K562 (cell line): Measurements from ENCODE around the gene TRMT112. TPM values are rescaled to one million over a fixed set of nuclear protein-coding genes. Genes with fewer than 3 reads are reported as not detected.

Experiments used
- CHCHD3 ChIP-seq: fragments of 250-450 bp; sonication (Bioruptor Pico); IDR thresholded peaks from 2 replicates; pipeline ENCODE4 v2.1.2; 2022; ENCODE audit warnings: mild to moderate bottlenecking
- CHD1 ChIP-seq: fragments of 200-600 bp; sonication (generic); IDR thresholded peaks from one replicate; pipeline ENCODE4 v1.6.1; 2012; ENCODE audit warnings: mild to moderate bottlenecking, moderate library complexity, low read length, inconsistent platforms
- CUX1 ChIP-seq: fragments of 200-800 bp; sonication (Bioruptor generic); IDR thresholded peaks from 2 replicates; pipeline ENCODE4 v1.6.1; 2016; ENCODE audit warnings: missing genetic modification characterization, missing compliant biosample characterization
- EWSR1 ChIP-seq: fragments of 450-650 bp; IDR thresholded peaks from 2 replicates; pipeline ENCODE4 v1.6.1; 2018; ENCODE audit warnings: borderline replicate concordance, mild to moderate bottlenecking, low read depth, moderate library complexity; ENCODE audit not compliant: partially characterized antibody
- FIP1L1 ChIP-seq: fragments of 200-400 bp; formaldehyde crosslinking; IDR thresholded peaks from 2 replicates; pipeline ENCODE4 v1.6.1; 2018; ENCODE audit warnings: mild to moderate bottlenecking, low read depth, low read length; ENCODE audit not compliant: poor library complexity, severe bottlenecking
- NFXL1 ChIP-seq: fragments of 450-650 bp; formaldehyde crosslinking; IDR thresholded peaks from 2 replicates; pipeline ENCODE4 v1.4.0; 2021; ENCODE audit warnings: mild to moderate bottlenecking
- NR2C2 ChIP-seq, 2 experiments: fragments of 200-800 bp in 1 of 2; sonication (Bioruptor generic) in 1 of 2; sonication (generic) in 1 of 2; formaldehyde crosslinking in 1 of 2; IDR thresholded peaks; 2 replicates each; pipeline versions ENCODE4 v1.6.1 to v1.8.0; 2016 to 2022; ENCODE audit warnings: mild to moderate bottlenecking in 1 of 2, missing compliant biosample characterization in 1 of 2, missing genetic modification characterization in 1 of 2, missing genetic modification reagents in 1 of 2
- PCBP1 ChIP-seq: fragments of 200-400 bp; formaldehyde crosslinking; IDR thresholded peaks from 2 replicates; pipeline ENCODE4 v1.6.1; 2018; ENCODE audit warnings: mild to moderate bottlenecking, low read depth, low read length; ENCODE audit not compliant: poor library complexity, severe bottlenecking
- SMARCB1 ChIP-seq: IDR thresholded peaks from 2 replicates; pipeline ENCODE4 v1.6.1; 2011; ENCODE audit warnings: improper control_type of control experiment, low read depth; ENCODE audit not compliant: insufficient read length
- ZBTB11 ChIP-seq, 3 experiments: fragments of 200-800 bp in 1 of 3; fragments of 250-450 bp in 1 of 3; fragments of 450-650 bp in 1 of 3; sonication (Bioruptor Pico) in 1 of 3; sonication (Bioruptor generic) in 1 of 3; formaldehyde crosslinking in 1 of 3; IDR thresholded peaks; 2 replicates each; pipeline versions ENCODE4 v1.6.1 to v1.8.0; 2016 to 2022; ENCODE audit warnings: mild to moderate bottlenecking in 2 of 3, missing genetic modification characterization in 2 of 3, missing compliant biosample characterization in 1 of 3, moderate library complexity in 1 of 3
- ZEB2 ChIP-seq: fragments of 450-650 bp; IDR thresholded peaks from 2 replicates; pipeline ENCODE4 v1.6.1; 2016
- ZNF41 ChIP-seq: fragments of 250-450 bp; sonication (Bioruptor Pico); conservative IDR thresholded peaks from 2 replicates; pipeline ENCODE4 v1.4.0; 2020; ENCODE audit warnings: mild to moderate bottlenecking
- polyA plus RNA-seq, 8 experiments: library from polyadenylated mRNA; depleted of rRNA in 4 of 8; stranded (reverse) in 5 of 8; unstranded in 3 of 8; fragments of >200 nt; fragmentation: Nextera tagmentation in 2 of 8; fragmentation: Illumina TruSeq in 1 of 8; extraction: Ambion mirVana in 2 of 8; extraction: Trizol in 1 of 8; gene quantifications; 2 replicates each; pipeline versions ENCODE4 v1.2.1 to v1.2.3, GENCODE V29; 2011 to 2014; ENCODE audit warnings: inconsistent platforms in 1 of 8, missing spikeins in 1 of 8
- total RNA-seq, 7 experiments: library from RNA; depleted of rRNA in 6 of 7; stranded (reverse); fragments of >200 nt in 6 of 7; fragmentation: Illumina TruSeq in 2 of 7; extraction: Trizol in 2 of 7; gene quantifications; 2 replicates each; pipeline versions ENCODE4 v1.2.1 to v1.2.3, GENCODE V29; 2011 to 2021; ENCODE audit warnings: low replicate concordance in 1 of 7
- TF ChIP-seq, protein P1 (sequence below): sonication (generic); formaldehyde crosslinking; IDR thresholded peaks from 2 replicates; pipeline ENCODE4 v1.8.0; 2022; ENCODE audit warnings: missing genetic modification reagents, mild to moderate bottlenecking, moderate library complexity, borderline replicate concordance
- TF ChIP-seq, protein P2 (sequence below): fragments of 250-450 bp; sonication (Bioruptor Pico); IDR thresholded peaks from 2 replicates; pipeline ENCODE4 v1.8.0; 2021; ENCODE audit warnings: moderate library complexity, mild to moderate bottlenecking, inconsistent platforms
- TF ChIP-seq, protein P3 (sequence below): fragments of 450-650 bp; IDR thresholded peaks from 2 replicates; pipeline ENCODE4 v1.6.1; 2016; ENCODE audit warnings: low read depth, mild to moderate bottlenecking, moderate library complexity

The TRMT112 gene
- total and polyA plus RNA-seq, 9 of the 15 experiments (the other 6 are each of a cell fraction or from before 2014, with no cell fraction given), result 162 to 444 (median 300) TPM

DNA sequence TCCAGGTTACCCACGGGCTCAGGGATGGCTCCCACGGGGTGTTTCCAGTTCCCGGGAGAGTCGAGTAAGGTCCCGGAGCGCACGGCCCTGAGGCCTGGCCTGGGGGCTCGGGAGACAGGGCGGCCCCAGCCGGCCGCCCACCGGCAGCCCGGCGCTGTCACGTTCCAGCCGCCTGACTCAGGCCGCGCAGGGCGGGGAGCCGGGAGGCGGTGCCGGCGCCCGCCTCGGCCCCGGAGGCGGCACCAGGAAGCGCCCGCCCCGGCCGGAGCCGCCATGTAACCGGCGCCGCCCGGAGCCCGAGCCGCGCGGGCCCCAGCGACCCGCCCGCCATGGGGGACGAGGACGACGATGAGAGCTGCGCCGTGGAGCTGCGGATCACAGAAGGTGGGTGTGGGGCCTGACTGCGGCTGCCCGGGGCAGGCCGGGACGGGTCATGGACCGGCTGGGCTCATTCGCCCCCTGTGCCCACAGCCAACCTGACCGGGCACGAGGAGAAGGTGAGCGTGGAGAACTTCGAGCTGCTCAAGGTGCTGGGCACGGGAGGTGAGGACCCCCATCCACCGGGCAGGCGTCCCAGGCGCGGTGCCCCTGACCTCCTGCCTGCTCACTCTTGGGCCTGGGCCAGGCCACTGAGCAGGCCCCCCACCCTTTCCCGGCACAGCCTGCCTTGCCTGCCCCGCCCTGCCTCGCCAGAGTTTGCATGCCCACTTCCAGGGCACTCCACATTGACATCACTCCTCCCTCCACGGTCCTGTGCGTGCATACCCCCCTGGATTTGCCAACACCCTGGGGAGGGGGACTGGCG, 41.8 kb upstream of the TRMT112 start, which contains the start of gene RPS6KA4 (continued):
- TF ChIP-seq, protein P1, sequence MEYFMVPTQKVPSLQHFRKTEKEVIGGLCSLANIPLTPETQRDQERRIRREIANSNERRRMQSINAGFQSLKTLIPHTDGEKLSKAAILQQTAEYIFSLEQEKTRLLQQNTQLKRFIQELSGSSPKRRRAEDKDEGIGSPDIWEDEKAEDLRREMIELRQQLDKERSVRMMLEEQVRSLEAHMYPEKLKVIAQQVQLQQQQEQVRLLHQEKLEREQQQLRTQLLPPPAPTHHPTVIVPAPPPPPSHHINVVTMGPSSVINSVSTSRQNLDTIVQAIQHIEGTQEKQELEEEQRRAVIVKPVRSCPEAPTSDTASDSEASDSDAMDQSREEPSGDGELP, result peak; percentile 38; the same call in 1 of the 2 replicates
- TF ChIP-seq CUX1 (CRISPR knock-in tag) (no peak), ZBTB11 (CRISPR knock-in tag; IDR thresholded peaks at IDR 0.05) (peak in 1 of 3 experiments; percentile 48; a peak in 1 of 6 replicates), ZNF41 (no peak), CHCHD3 (CRISPR knock-in tag) (no peak), NFXL1 (no peak), NR2C2 (CRISPR knock-in tag; IDR thresholded peaks at IDR 0.05) (no peak), NR2C2 (tag; IDR thresholded peaks at IDR 0.05) (0 out of 2 replicates have a peak, but pooled peaks have one; percentile 35), FIP1L1 (peak; percentile 5), EWSR1 (no peak), ZEB2 (no peak), CHD1 (no peak), SMARCB1 (no peak), PCBP1 (peak; percentile 9)
- TF ChIP-seq, protein P2, sequence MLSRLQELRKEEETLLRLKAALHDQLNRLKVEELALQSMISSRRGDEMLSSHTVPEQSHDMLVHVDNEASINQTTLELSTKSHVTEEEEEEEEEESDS (CRISPR knock-in tag), result no peak
- TF ChIP-seq, protein P3, sequence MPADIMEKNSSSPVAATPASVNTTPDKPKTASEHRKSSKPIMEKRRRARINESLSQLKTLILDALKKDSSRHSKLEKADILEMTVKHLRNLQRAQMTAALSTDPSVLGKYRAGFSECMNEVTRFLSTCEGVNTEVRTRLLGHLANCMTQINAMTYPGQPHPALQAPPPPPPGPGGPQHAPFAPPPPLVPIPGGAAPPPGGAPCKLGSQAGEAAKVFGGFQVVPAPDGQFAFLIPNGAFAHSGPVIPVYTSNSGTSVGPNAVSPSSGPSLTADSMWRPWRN, result no peak
